AG08395 (cell line): ENCODE measurements around the gene C1orf50.

Experiments
- DNase-seq: peaks from one replicate; pipeline ENCODE4 v3.0.0; 2012; ENCODE audit warnings: mixed read lengths, low spot score

The C1orf50 gene

GRCh38 chr1:42759114-42759513 is 7.9 kb upstream of the C1orf50 start:
- no peak for DNase-seq

- no peak for DNase-seq
These were observed 5.5 kb upstream of the C1orf50 start for GRCh38 chr1:42761567-42761966.

- DNase-seq = no peak
These were observed 4.8 kb upstream of the C1orf50 start for GRCh38 chr1:42762269-42762668.

DNA sequence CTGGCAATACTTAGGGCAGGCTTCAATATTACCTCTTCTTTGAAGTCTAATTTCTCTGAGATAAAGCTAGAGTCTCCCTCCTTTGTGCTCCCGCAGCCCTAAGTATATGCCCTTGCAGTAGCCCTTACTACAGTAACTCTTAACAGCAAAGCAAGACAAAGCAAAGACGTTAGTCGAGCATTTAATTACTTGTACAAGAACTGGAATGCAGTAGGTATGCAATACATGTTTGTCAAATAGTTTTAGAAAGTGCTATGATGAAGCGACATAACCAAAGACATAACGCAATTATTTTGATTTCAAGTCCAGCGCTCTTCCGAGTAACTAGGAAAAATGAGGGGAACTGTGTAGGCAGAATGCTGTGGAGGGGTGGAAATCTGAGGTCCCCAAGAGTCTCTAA is 1.8 kb upstream of the C1orf50 start:
- DNase-seq = no peak

GRCh38 chr1:42765832-42766740 is 963 bp upstream of the C1orf50 start:
- peak; percentile 71 for DNase-seq

- DNase-seq = no peak
These were observed 506 bp downstream of the C1orf50 start for GRCh38 chr1:42767510-42768000.

- DNase-seq = no peak
These were observed 1.1 kb downstream of the C1orf50 start for GRCh38 chr1:42768172-42768571.

- no peak for DNase-seq
These were observed 2.8 kb downstream of the C1orf50 start for GRCh38 chr1:42769811-42770210.

DNA sequence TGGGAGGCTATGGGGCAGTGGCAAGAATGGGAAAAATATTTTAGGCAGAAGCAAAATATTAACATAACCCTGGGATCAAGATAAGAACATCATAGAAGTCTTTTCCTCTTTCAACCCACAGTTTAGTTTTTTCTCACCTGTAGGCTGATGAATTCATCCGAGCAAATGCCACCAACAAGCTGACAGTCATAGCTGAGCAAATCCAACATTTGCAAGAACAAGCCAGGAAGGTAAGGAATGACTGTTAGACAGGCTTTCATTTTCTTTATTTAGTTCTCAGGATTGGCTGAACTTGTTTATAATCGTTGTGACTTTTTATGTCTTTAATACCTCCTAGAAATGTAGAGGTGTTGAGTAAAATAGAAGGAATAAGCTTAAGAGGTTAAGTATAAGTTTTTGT is 6.4 kb downstream of the C1orf50 start:
- DNase-seq = no peak

- DNase-seq = no peak
These were observed 8.0 kb downstream of the C1orf50 start for GRCh38 chr1:42774928-42775526.

DNA sequence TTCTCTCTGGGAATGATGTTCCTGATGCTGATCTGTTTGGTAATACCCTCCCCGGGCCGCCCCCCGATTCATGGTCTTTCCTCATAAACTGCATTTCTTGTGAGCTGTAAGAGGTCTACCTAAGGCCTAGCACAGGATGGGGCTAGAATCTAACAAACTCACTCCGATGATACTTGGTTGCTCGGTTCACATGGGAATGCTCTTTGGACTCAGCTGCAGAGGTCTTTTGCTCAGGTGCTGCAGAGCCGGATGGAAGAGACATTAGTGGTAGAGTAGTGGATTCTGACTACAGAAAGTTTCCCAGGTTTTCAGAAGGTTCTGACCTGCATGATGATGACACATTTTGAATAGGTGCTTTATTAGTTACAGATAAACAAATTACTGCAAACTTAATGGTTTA is 9.5 kb downstream of the C1orf50 start:
- no peak for DNase-seq

DNA sequence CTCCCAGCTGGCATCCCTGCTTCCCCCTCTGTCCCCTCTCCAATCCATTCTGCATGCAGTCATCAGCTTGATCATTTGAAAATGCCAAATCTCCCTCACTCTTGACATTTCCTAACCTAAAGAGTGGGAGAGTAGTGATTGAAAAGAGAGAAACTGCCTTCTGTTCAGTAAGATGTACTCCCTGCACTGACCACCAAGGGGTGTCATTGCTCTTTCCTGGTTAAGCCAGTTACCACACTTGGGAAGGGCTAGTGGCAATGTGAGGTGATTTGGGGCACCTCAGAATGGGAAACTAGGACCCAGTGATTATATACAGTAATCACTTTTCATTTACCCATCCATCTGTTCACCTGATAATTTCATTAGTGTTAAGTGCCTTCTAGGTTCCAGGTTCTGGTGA is 10.8 kb downstream of the C1orf50 start:
- peak; percentile 71 for DNase-seq

DNA sequence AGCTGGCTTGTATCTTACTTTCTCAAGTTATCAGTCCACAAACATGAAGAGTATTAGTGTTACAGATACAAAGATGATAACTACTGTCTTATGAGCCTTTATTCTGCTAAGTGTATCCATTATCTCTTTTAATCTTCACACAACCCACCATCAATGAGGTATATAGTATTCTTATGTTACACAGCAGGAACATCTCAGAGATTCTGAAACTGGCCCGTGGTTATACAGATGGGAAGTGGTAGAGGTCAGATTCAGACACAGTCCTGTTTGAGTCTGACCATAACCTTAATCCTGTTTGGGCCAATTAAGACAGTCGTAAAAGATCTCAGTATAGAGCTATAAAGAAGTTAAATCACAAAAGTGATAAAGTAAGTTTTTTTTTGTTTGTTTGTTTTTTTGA is 12.7 kb downstream of the C1orf50 start:
- DNase-seq = no peak

DNA sequence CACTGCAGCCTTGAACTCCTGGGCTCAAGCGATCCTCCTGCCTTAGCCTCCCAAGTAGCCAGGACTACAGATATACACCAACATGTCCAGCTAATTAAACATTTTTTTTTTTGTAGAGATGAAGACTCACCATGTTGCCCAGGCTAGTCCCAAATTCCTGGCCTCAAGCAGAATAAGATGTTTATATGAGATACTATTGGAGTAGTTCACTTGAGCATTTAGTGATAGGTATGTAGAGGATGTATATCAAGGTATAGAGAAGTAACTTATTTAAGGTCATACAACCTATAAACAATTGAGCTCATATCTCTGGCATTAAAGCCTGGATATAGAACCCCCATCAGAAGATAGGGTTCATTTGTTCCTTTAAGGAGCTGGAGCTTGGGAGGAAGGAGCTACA is 13.1 kb downstream of the C1orf50 start:
- DNase-seq = no peak

GRCh38 chr1:42783092-42783491 is 16.0 kb downstream of the C1orf50 start:
- no peak for DNase-seq

GRCh38 chr1:42784547-42784945 is 17.5 kb downstream of the C1orf50 start:
- DNase-seq = no peak

DNA sequence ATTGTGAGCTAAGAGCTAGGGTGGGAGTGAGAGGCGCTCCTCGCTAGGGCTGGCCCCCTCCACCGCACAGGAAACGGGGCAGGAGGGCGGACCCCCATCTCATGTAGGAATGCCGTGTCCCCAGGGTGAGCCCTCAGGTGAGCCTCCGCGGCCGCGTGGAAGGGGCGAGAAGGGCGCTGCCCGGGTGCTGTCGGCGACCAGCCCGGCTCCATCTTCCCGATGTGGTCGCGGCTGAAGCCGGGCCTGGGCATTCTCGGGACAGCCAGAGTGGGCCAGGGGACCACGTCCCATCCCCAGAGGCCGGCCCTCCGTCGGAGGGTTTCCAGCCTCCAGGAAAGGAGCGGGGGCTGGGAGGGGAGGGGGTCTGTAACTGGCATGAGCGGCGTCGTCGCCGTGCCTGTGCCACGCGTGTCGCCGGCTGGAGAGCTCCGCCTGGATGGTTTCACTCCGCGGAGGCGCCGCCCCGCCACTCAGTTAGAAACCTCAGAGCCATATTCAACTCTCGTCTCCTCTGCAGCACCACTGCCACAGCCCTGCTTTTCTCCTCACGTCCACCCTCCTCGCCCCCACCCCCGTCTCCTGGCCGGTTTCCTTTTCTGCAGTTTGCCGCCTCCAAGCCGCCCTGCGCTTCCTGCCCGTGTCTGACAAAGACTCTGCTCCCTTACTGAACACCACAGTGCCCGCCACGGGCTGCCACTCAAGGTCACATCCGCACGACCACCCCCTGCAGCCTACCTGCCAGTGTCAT is 18.1 kb downstream of the C1orf50 start, which contains the start of gene TMEM269:
Gene TMEM269 (plus strand): TSS at position 46 of the 748 bp plus-strand sequence. CDS start 4,903 bp downstream, outside the sequence.
- DNase-seq = peak; percentile 36

- no peak for DNase-seq
These were observed 19.0 kb downstream of the C1orf50 start for GRCh38 chr1:42786097-42786496.

- no peak for DNase-seq
These were observed 21.0 kb downstream of the C1orf50 start for GRCh38 chr1:42788021-42788420.

DNA sequence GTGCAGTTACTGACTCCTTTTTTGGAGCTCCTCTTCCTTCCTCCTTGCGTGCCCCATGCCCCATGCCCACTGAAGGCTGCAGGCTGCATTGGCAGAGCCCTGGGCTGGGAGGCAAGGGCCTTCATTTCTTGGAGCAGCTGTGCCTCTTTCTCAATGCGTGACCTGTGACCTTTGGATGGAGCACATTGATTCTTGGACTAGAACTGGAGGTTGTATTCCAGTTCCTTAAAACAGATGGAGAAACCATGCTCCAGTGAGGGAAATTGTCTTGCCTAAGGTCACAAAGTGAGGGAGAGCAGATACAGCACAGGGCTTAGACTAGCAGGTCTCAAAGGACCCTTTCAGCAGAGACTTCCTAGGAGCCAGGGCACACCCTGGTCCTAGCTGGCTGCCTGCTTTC is 26.8 kb downstream of the C1orf50 start:
- no peak for DNase-seq

DNA sequence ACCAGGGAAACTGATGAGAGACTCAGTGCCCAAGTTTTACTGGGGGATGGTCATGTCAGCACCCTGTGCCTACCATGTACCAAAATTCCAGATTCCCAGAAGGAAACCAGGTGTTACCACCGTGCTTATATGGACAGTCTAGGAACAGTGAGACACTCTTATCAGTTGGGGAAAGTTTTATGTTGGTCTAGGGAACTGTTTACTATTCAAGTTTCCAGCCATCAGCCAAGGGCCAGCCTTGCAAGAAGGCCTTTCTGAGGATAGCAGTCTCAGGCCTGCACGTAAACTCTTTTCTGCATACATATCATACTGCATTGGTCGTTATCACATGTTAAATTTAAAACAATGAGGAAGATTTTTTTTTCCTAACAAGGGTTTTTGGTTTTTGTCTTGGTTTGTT is 30.4 kb downstream of the C1orf50 start:
- DNase-seq = no peak

DNA sequence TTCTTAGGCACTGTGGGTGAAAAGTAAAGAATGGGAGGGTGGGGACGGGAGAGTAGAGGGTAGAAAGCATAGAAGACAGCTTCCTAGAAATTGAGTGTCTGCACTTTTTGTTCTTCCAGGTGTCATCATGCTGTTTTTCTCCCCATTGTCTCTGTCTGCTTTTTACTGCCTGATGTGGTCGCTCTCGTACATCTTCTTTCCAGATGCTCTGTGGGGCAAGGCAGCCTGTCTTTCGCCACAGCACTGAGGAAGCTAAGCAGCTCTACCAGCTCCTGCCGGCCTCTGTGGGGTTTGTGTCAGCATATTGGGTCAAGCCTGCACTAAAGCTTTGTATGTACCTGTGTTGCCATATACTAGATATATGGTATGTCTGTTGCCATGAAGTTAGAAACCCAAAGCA is 30.9 kb downstream of the C1orf50 start:
- DNase-seq = no peak
